AG04450 (cell line): ENCODE measurements around the gene PDRG1. TPM values are rescaled to one million over a fixed set of nuclear protein-coding genes. Genes with fewer than 3 reads are reported as not detected.

Experiments used
- CTCF ChIA-PET: fragments of 300-600, 350-600 bp; formaldehyde crosslinking; extraction: SDS; loops from one replicate; lab custom pipeline; 2022; ENCODE audit warnings: antibody characterized with exemption, inconsistent platforms; lab: Charles Lee
- POLR2A ChIA-PET: fragments of 350-600 bp; formaldehyde crosslinking; extraction: SDS; loops from one replicate; lab custom pipeline; 2021; ENCODE audit warnings: antibody characterized with exemption, inconsistent platforms; lab: Yijun Ruan, JAX
- DNase-seq: peaks from one replicate; pipeline ENCODE4 v3.0.0-alpha.2; 2011; ENCODE audit warnings: low read depth, low spot score
- H3K27ac ChIP-seq: one replicate; pipeline ENCODE4 v1.5.1; 2012; ENCODE audit warnings: low read depth, low read length, control low read depth
- H3K27me3 ChIP-seq: one replicate; pipeline ENCODE4 v1.6.0; 2012; ENCODE audit warnings: low read length; ENCODE audit not compliant: control insufficient read depth, insufficient read depth
- H3K4me3 ChIP-seq: 2 replicates; pipeline ENCODE4 v1.5.1; 2011; ENCODE audit warnings: mild to moderate bottlenecking, low read depth, low read length, control low read depth
- H3K9me3 ChIP-seq: 2 replicates; pipeline ENCODE4 v1.5.1; 2012; ENCODE audit warnings: low read length; ENCODE audit not compliant: control insufficient read depth, insufficient read depth
- polyA plus RNA-seq: library from polyadenylated mRNA; depleted of rRNA; stranded (reverse); fragments of >200 nt; gene quantifications from 2 replicates; pipeline ENCODE4 v1.2.3, GENCODE V29; 2011
- TF ChIP-seq, protein P1 (sequence below): IDR thresholded peaks from 2 replicates; pipeline ENCODE4 v1.5.1; 2011; ENCODE audit warnings: low read depth, low read length, control low read depth, inconsistent platforms

PDRG1 gene
- polyA plus RNA-seq, 1 experiment: 13.2 TPM

- Histone ChIP-seq H3K9me3 (no peaks in the 10 kb centered on the region), H3K27ac (no peak overlapping the region), H3K4me3 (no peak overlapping the region), H3K27me3 (peaks cover 30% of the 10 kb centered on the region)
- ChIA-PET POLR2A (no interaction called here), CTCF (interaction anchor here (1.1 to 1.6 kb wide), 3 partner anchors 15 to 144 kb away, joined by 3 to 10 read pairs (median 4); partner anchors contain the start of gene PDRG1)
- DNase-seq: no peak
- TF ChIP-seq, protein P1, sequence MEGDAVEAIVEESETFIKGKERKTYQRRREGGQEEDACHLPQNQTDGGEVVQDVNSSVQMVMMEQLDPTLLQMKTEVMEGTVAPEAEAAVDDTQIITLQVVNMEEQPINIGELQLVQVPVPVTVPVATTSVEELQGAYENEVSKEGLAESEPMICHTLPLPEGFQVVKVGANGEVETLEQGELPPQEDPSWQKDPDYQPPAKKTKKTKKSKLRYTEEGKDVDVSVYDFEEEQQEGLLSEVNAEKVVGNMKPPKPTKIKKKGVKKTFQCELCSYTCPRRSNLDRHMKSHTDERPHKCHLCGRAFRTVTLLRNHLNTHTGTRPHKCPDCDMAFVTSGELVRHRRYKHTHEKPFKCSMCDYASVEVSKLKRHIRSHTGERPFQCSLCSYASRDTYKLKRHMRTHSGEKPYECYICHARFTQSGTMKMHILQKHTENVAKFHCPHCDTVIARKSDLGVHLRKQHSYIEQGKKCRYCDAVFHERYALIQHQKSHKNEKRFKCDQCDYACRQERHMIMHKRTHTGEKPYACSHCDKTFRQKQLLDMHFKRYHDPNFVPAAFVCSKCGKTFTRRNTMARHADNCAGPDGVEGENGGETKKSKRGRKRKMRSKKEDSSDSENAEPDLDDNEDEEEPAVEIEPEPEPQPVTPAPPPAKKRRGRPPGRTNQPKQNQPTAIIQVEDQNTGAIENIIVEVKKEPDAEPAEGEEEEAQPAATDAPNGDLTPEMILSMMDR: no peak
These were observed 15.3 kb upstream of the PDRG1 start for GRCh38 chr20:31966991-31967655.

- DNase-seq: no peak
- TF ChIP-seq, protein P1: no peak
- H3K27ac ChIP-seq: no peak overlapping the region
- peaks cover 29% of the 10 kb centered on the region for H3K27me3 ChIP-seq
- H3K9me3 ChIP-seq: no peaks in the 10 kb centered on the region
- CTCF ChIA-PET: interaction anchor here (1.8 to 2.2 kb wide), 2 partner anchors 12 to 111 kb away, joined by 7 to 16 read pairs; partner anchors contain the start of gene PDRG1
- no peak overlapping the region for H3K4me3 ChIP-seq
- POLR2A ChIA-PET: no interaction called here
These were observed 12.0 kb upstream of the PDRG1 start for GRCh38 chr20:31963889-31964288.

- Histone ChIP-seq H3K27me3 (peaks cover 28% of the 10 kb centered on the region), H3K4me3 (no peak overlapping the region), H3K9me3 (no peaks in the 10 kb centered on the region), H3K27ac (no peak overlapping the region)
- POLR2A ChIA-PET: no interaction called here
- TF ChIP-seq, protein P1: no peak
- CTCF ChIA-PET: interaction anchor here (1.8 to 2.2 kb wide), 2 partner anchors 10 to 110 kb away, joined by 7 to 16 read pairs; partner anchors contain the start of gene PDRG1
- DNase-seq: no peak
These were observed 10.9 kb upstream of the PDRG1 start for GRCh38 chr20:31962761-31963160.

DNA sequence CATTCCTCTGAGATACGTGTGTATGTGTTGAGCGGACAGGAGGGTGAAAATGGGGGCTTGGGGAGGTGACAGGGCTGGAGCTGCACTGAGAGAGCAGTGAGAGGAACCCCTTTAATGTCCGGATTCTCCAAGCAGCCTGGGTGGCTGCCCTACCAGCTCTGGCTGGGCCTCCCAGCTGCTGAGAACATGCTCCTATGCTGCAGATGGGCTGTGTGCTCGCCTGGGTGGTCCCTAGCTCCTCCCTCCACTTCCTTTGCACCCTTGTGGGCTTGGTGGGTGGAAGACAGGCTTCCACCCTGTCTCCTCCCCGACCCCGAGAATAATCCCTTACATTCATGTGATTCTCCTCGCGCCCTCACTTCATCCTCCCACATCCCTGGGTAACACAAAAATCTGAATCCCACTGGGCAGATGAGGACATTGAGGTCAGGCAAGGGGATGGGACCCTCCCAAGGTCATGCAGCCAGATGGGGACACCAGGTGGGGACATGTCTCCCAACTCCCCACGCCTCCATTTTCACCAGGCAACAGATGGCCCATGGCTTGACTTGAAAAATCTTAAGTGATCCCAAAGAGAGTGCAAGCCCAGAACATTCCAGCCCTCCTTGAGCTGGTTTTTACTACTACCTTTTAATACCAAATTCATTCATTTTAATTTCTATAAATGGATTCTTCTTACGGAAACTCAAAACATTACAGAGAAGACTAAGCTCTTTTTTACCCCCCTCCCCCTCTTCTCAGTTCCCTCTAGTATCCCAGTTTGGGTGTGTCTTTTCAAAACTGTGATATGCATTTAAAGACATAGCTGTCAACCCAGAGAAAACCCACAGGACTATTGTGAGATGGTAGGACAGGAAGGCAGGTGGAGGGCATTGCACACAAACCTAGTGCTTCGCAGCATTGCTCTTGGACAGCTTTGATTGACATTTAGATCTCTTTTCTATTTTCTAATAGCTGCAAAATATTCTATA lies 5.0 kb upstream of the PDRG1 start:
- Histone ChIP-seq H3K4me3 (no peak overlapping the region), H3K27me3 (peaks cover 21% of the 10 kb centered on the region), H3K27ac (no peak overlapping the region), H3K9me3 (no peaks in the 10 kb centered on the region)
- no peak for DNase-seq
- TF ChIP-seq, protein P1: no peak
- CTCF ChIA-PET: interaction anchor here (0.7 to 1.1 kb wide), 4 partner anchors 74 to 134 kb away, joined by 3 to 7 read pairs (median 4); no protein-coding TSS in a partner anchor
- POLR2A ChIA-PET: no interaction called here
